ENCODE measurements around the gene PTPRZ1. TPM values are rescaled to one million over a fixed set of nuclear protein-coding genes. Genes with fewer than 3 reads are reported as not detected.

Gene PTPRZ1
- total RNA-seq, 1 donor from 2014 or later, result 11.4 TPM

DNA sequence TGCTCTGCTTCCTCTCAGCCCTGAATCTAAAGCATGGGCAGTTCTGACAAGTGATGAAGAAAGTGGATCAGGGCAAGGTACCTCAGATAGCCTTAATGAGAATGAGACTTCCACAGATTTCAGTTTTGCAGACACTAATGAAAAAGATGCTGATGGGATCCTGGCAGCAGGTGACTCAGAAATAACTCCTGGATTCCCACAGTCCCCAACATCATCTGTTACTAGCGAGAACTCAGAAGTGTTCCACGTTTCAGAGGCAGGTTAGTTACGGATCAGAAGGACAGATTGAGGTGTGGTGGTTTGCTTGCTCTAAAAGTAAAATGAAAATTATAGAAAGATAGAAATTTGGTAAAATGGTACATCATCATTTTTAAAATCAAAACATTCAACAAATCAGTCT, 140.7 kb downstream of the PTPRZ1 start:
- TF ChIP-seq, protein P1, sequence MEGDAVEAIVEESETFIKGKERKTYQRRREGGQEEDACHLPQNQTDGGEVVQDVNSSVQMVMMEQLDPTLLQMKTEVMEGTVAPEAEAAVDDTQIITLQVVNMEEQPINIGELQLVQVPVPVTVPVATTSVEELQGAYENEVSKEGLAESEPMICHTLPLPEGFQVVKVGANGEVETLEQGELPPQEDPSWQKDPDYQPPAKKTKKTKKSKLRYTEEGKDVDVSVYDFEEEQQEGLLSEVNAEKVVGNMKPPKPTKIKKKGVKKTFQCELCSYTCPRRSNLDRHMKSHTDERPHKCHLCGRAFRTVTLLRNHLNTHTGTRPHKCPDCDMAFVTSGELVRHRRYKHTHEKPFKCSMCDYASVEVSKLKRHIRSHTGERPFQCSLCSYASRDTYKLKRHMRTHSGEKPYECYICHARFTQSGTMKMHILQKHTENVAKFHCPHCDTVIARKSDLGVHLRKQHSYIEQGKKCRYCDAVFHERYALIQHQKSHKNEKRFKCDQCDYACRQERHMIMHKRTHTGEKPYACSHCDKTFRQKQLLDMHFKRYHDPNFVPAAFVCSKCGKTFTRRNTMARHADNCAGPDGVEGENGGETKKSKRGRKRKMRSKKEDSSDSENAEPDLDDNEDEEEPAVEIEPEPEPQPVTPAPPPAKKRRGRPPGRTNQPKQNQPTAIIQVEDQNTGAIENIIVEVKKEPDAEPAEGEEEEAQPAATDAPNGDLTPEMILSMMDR (IDR thresholded peaks at IDR 0.05; ENCODE audit: partially characterized antibody, unreplicated experiment), result no peak
- no peak for DNase-seq
- H3K27me3 Mint-ChIP-seq (ENCODE audit: unreplicated experiment), result peaks cover 1% of the 10 kb centered on the region
- H3K4me3 Mint-ChIP-seq (ENCODE audit: unreplicated experiment), result no peak overlapping the region
- H3K36me3 Mint-ChIP-seq (ENCODE audit: unreplicated experiment), result peaks cover 4% of the 10 kb centered on the region
- H3K27ac Mint-ChIP-seq (ENCODE audit: unreplicated experiment), result no peak overlapping the region
- H3K9me3 Mint-ChIP-seq (ENCODE audit: unreplicated experiment), result no peaks in the 10 kb centered on the region
- H3K4me1 Mint-ChIP-seq (ENCODE audit: low read depth, unreplicated experiment), result no peaks in the 10 kb centered on the region

DNA sequence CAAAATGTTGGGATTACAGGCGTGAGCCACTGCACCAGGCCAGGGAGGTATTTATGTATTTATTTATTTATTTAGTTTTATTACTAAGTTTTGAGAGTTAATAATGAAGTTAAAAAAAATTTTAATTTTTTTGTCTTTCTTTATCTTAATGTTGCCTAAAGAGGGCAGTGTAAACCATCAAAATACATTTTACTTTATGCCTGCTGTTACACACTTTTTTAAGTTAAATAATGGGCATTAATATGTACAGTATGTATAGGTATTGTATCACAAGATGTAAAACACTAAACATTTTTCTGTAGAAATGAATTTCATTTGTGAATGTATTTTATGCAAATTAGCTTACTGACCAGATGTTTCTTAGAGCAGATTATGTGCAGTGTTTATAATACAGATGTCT, 141.7 kb downstream of the PTPRZ1 start:
- Mint-ChIP-seq H3K9me3 (ENCODE audit: unreplicated experiment) (no peaks in the 10 kb centered on the region), H3K4me3 (ENCODE audit: unreplicated experiment) (no peak overlapping the region), H3K36me3 (ENCODE audit: unreplicated experiment) (peaks cover 4% of the 10 kb centered on the region), H3K4me1 (ENCODE audit: low read depth, unreplicated experiment) (no peaks in the 10 kb centered on the region), H3K27ac (ENCODE audit: unreplicated experiment) (no peak overlapping the region), H3K27me3 (ENCODE audit: unreplicated experiment) (peaks cover 1% of the 10 kb centered on the region)
- TF ChIP-seq, protein P1 (IDR thresholded peaks at IDR 0.05; ENCODE audit: partially characterized antibody, unreplicated experiment), result no peak
- DNase-seq, result no peak

DNA sequence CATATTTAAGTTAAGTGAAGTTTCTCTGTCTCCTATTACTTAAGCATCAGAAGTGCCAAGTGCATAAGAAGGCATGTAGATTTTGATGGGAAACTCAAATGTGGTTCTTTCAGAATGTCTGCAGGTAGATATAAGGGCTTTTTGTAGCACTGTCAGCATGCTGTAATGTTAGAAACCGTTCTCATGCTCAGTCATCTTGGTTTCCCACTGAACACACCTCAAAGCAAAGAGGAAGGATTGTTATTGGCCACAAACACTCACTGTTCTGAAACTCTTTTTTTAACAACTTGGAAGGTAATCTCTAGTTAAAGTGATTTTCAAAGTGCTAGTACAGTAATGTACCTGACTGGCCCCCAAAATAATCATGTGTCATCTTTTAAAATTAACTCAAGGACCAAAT, 145.1 kb downstream of the PTPRZ1 start:
- TF ChIP-seq, protein P1 (IDR thresholded peaks at IDR 0.05; ENCODE audit: partially characterized antibody, unreplicated experiment), result no peak
- Mint-ChIP-seq H3K36me3 (ENCODE audit: unreplicated experiment) (no peaks in the 10 kb centered on the region), H3K27ac (ENCODE audit: unreplicated experiment) (no peak overlapping the region), H3K4me3 (ENCODE audit: unreplicated experiment) (no peak overlapping the region), H3K4me1 (ENCODE audit: low read depth, unreplicated experiment) (no peaks in the 10 kb centered on the region), H3K9me3 (ENCODE audit: unreplicated experiment) (peaks cover 2% of the 10 kb centered on the region), H3K27me3 (ENCODE audit: unreplicated experiment) (peaks cover 1% of the 10 kb centered on the region)
- no peak for DNase-seq

GRCh38 chr7:122027058-122027457, 154.1 kb downstream of the PTPRZ1 start:
- no peak for DNase-seq

DNA sequence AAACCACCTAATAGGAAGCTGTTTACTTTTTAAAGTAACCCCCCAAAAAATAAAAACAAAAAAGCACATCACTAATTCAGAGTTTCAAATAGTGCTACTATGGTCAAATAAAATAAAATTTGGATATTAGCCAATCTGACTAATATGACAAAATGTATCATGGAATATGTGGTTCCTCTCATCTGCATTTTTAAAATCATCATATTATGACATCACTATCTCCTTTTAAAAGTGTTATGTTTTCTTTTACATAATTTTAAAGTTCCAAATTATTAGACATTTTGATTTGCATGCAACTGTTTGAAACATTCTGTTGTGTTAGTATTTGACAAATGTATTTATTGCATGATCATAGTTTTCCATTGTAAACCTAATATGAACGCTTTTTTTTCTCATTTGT, 160.7 kb downstream of the PTPRZ1 start:
- DNase-seq, result no peak

More at GRCh38 chr7:122027058-122027457, 154.1 kb downstream of the PTPRZ1 start:
- H3K27ac Mint-ChIP-seq (ENCODE audit: unreplicated experiment), result no peak overlapping the region
- no peaks in the 10 kb centered on the region for H3K27me3 Mint-ChIP-seq (ENCODE audit: unreplicated experiment)
- no peak overlapping the region for H3K4me3 Mint-ChIP-seq (ENCODE audit: unreplicated experiment)
- no peaks in the 10 kb centered on the region for H3K36me3 Mint-ChIP-seq (ENCODE audit: unreplicated experiment)
- peaks cover 2% of the 10 kb centered on the region for H3K9me3 Mint-ChIP-seq (ENCODE audit: unreplicated experiment)
- TF ChIP-seq, protein P1 (IDR thresholded peaks at IDR 0.05; ENCODE audit: partially characterized antibody, unreplicated experiment), result no peak
- H3K4me1 Mint-ChIP-seq (ENCODE audit: low read depth, unreplicated experiment), result peaks cover 3% of the 10 kb centered on the region

More for the DNA sequence above, 160.7 kb downstream of the PTPRZ1 start:
- TF ChIP-seq, protein P1 (IDR thresholded peaks at IDR 0.05; ENCODE audit: partially characterized antibody, unreplicated experiment), result no peak
- peaks cover 1% of the 10 kb centered on the region for H3K9me3 Mint-ChIP-seq (ENCODE audit: unreplicated experiment)
- no peaks in the 10 kb centered on the region for H3K27me3 Mint-ChIP-seq (ENCODE audit: unreplicated experiment)
- peaks cover 9% of the 10 kb centered on the region for H3K4me1 Mint-ChIP-seq (ENCODE audit: low read depth, unreplicated experiment)
- no peak overlapping the region for H3K4me3 Mint-ChIP-seq (ENCODE audit: unreplicated experiment)
- no peaks in the 10 kb centered on the region for H3K36me3 Mint-ChIP-seq (ENCODE audit: unreplicated experiment)
- no peak overlapping the region for H3K27ac Mint-ChIP-seq (ENCODE audit: unreplicated experiment)

Measured in glutamatergic neuron (in vitro differentiated cells).